ENCODE results near the gene RPS8.
"Not testable (repeated sequence)": the region's sequence is repeated elsewhere in the genome, so short reads cannot be mapped to it uniquely, and the experiment has no call there.

RPS8 gene

GRCh38 chr1:44787506-44787905 is 12.2 kb downstream of the RPS8 start:
- TF ChIP-seq CTCF (conservative IDR thresholded peaks at IDR 0.05; ENCODE audit: low read depth, low read length), result no peak
- H3K4me3 ChIP-seq (ENCODE audit: low read length), result no peak overlapping the region
- DNase-seq (ENCODE audit: low read depth), result no peak

GRCh38 chr1:44788120-44788860 is 12.9 kb downstream of the RPS8 start, which contains the start of gene BEST4:
Gene BEST4, minus strand, starts transcription at chr1:44788170. Its CDS starts 465 bp downstream, at chr1:44787705.
- TF ChIP-seq CTCF (conservative IDR thresholded peaks at IDR 0.05; ENCODE audit: low read depth, low read length), result no peak
- no peak within 1 kb of the TSS for H3K4me3 ChIP-seq (ENCODE audit: low read length)
- no peak for DNase-seq (ENCODE audit: low read depth)

- no peak for TF ChIP-seq CTCF (conservative IDR thresholded peaks at IDR 0.05; ENCODE audit: low read depth, low read length)
- DNase-seq (ENCODE audit: low read depth), result no peak
- no peak overlapping the region for H3K4me3 ChIP-seq (ENCODE audit: low read length)
Measured at GRCh38 chr1:44790968-44791801, 15.8 kb downstream of the RPS8 start.

- no peak for TF ChIP-seq CTCF (conservative IDR thresholded peaks at IDR 0.05; ENCODE audit: low read depth, low read length)
- no peak for DNase-seq (ENCODE audit: low read depth)
- no peak overlapping the region for H3K4me3 ChIP-seq (ENCODE audit: low read length)
Measured at GRCh38 chr1:44792736-44793502, 17.6 kb downstream of the RPS8 start.

GRCh38 chr1:44797886-44798285 is 22.5 kb downstream of the RPS8 start:
- DNase-seq (ENCODE audit: low read depth), result not testable (repeated sequence)

GRCh38 chr1:44798481-44799365 is 23.4 kb downstream of the RPS8 start:
- TF ChIP-seq CTCF (conservative IDR thresholded peaks at IDR 0.05; ENCODE audit: low read depth, low read length), result no peak
- H3K4me3 ChIP-seq (ENCODE audit: low read length), result no peak overlapping the region
- no peak for DNase-seq (ENCODE audit: low read depth)

More at GRCh38 chr1:44797886-44798285, 22.5 kb downstream of the RPS8 start:
- H3K4me3 ChIP-seq (ENCODE audit: low read length), result not testable (repeated sequence)

Data from retinal pigment epithelial cell (primary cell).